Epithelial cell of esophagus (primary cell): ENCODE results near the gene MTERF4.
A peak's percentile ranks its signal among the peaks of the same experiment; 100 is the strongest.

Experiments
- DNase-seq: peaks from one replicate; pipeline ENCODE4 v3.0.0; 2010; ENCODE audit warnings: low read depth
- H3K4me3 ChIP-seq: 2 replicates; pipeline ENCODE4 v1.5.1; 2011; ENCODE audit warnings: mild to moderate bottlenecking, low read length, control low read depth
- CTCF ChIP-seq: IDR thresholded peaks from 2 replicates; pipeline ENCODE4 v1.5.1; 2011; ENCODE audit warnings: low read depth, mild to moderate bottlenecking, low read length, control low read depth, inconsistent platforms; ENCODE audit not compliant: insufficient read depth; ENCODE audit errors: missing control alignments

MTERF4 gene

GRCh38 chr2:241064802-241065354, 37.2 kb downstream of the MTERF4 start:
- DNase-seq = no peak
- no peak for TF ChIP-seq CTCF
- H3K4me3 ChIP-seq = no peak overlapping the region

- no peak for TF ChIP-seq CTCF
- DNase-seq = peak; percentile 67
- H3K4me3 ChIP-seq = peak overlapping the region; percentile 48
These were observed 37.9 kb downstream of the MTERF4 start for GRCh38 chr2:241064008-241064801.

GRCh38 chr2:241063587-241063986, 38.5 kb downstream of the MTERF4 start:
- peak; percentile 21 for TF ChIP-seq CTCF
- peak overlapping the region; percentile 48 for H3K4me3 ChIP-seq
- no peak for DNase-seq

- peak overlapping the region; percentile 48 for H3K4me3 ChIP-seq
- TF ChIP-seq CTCF = no peak
- no peak for DNase-seq
These were observed 39.0 kb downstream of the MTERF4 start for GRCh38 chr2:241063093-241063551.

GRCh38 chr2:241062389-241063092, 39.5 kb downstream of the MTERF4 start:
- peak overlapping the region; percentile 48 for H3K4me3 ChIP-seq
- no peak for TF ChIP-seq CTCF
- DNase-seq = peak; percentile 78

- peak; percentile 88 for DNase-seq
- peak overlapping the region; percentile 2 for H3K4me3 ChIP-seq
- TF ChIP-seq CTCF = no peak
These were observed 40.8 kb downstream of the MTERF4 start for GRCh38 chr2:241061275-241061674.
